ENCODE data around the gene NKAPL. TPM values are rescaled to one million over a fixed set of nuclear protein-coding genes. Genes with fewer than 3 reads are reported as not detected.

NKAPL gene
- total RNA-seq, 1 experiment from 2014 or later = not detected

- in situ Hi-C loops (cut with HindIII; ENCODE audit: low pct_unique_long_range_greater_than_20kb, low sequenced_read_pairs) = no loop called here
- DNase-seq (ENCODE audit: low read depth) = no peak
These were observed 19.5 kb upstream of the NKAPL start for GRCh38 chr6:28239636-28240035.

DNA sequence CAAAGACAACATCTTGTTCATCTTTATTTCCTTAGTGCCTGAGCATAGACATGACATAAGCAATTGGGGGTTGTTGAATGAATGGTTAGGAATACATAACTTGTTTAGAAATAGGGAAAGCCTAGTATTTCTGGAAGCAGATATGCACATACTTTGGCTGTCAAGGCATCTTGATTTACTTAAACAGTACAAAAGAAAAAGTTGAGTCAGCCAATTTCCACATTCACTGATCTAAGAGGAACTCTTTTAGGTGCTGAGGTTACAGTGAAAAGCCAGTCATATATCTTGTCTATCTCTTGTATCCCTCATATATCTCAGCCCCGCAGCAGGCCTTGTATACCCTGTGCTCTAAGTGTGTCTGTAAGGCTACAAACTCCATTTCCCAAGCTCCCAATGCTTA is 18.6 kb upstream of the NKAPL start:
- in situ Hi-C loops (cut with HindIII; ENCODE audit: low pct_unique_long_range_greater_than_20kb, low sequenced_read_pairs) = no loop called here

DNA sequence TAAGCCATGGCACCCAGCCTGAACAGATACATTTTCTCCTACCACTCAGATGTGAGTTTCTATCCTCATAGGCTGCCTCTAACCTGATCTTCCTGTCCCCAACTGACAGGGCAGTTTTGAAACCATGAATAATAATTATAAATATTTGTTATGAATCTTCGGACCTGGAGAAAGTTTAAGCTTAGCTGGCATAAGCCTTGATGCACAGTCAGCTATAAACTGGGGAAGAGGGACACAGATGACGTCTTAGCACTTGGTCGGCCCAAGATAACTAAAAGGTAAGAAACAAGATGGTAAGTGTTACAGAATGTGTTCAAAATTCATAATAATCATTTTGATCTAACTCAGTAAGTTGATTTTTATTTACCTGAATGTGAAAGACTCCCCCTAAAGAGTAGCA is 15.2 kb upstream of the NKAPL start:
- in situ Hi-C loops (cut with HindIII; ENCODE audit: low pct_unique_long_range_greater_than_20kb, low sequenced_read_pairs) = no loop called here
- DNase-seq (ENCODE audit: low read depth) = no peak

More for the DNA sequence above, 18.6 kb upstream of the NKAPL start:
- DNase-seq (ENCODE audit: low read depth) = no peak

GRCh38 chr6:28245206-28245941 is 13.7 kb upstream of the NKAPL start:
- no peak for DNase-seq (ENCODE audit: low read depth)
- in situ Hi-C loops (cut with HindIII; ENCODE audit: low pct_unique_long_range_greater_than_20kb, low sequenced_read_pairs) = no loop called here

DNA sequence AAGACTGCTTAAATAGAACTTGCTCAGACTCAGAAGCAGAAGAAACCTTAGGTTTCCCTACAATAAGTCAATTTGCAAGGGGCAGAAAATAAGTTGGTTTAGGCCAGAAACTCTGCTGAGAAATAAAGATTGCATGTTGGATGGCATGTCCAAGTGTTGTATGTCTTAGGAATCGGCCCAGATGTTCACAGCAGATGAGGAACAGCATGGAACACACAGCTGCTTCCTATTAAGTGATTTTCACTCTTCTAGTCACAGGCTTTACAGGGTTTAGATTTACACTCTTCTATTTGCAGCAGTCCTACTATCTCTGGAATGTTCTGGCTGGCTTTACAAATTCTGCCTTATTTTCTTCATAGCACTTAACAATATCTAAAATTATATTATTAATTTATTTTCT is 10.2 kb upstream of the NKAPL start:
- DNase-seq (ENCODE audit: low read depth) = no peak
- in situ Hi-C loops (cut with HindIII; ENCODE audit: low pct_unique_long_range_greater_than_20kb, low sequenced_read_pairs) = no loop called here

- in situ Hi-C loops (cut with HindIII; ENCODE audit: low pct_unique_long_range_greater_than_20kb, low sequenced_read_pairs) = no loop called here
- DNase-seq (ENCODE audit: low read depth) = no peak
These were observed 8.3 kb upstream of the NKAPL start for GRCh38 chr6:28250747-28251146.

GRCh38 chr6:28251661-28252008 is 7.5 kb upstream of the NKAPL start:
- in situ Hi-C loops (cut with HindIII; ENCODE audit: low pct_unique_long_range_greater_than_20kb, low sequenced_read_pairs) = no loop called here
- no peak for DNase-seq (ENCODE audit: low read depth)

DNA sequence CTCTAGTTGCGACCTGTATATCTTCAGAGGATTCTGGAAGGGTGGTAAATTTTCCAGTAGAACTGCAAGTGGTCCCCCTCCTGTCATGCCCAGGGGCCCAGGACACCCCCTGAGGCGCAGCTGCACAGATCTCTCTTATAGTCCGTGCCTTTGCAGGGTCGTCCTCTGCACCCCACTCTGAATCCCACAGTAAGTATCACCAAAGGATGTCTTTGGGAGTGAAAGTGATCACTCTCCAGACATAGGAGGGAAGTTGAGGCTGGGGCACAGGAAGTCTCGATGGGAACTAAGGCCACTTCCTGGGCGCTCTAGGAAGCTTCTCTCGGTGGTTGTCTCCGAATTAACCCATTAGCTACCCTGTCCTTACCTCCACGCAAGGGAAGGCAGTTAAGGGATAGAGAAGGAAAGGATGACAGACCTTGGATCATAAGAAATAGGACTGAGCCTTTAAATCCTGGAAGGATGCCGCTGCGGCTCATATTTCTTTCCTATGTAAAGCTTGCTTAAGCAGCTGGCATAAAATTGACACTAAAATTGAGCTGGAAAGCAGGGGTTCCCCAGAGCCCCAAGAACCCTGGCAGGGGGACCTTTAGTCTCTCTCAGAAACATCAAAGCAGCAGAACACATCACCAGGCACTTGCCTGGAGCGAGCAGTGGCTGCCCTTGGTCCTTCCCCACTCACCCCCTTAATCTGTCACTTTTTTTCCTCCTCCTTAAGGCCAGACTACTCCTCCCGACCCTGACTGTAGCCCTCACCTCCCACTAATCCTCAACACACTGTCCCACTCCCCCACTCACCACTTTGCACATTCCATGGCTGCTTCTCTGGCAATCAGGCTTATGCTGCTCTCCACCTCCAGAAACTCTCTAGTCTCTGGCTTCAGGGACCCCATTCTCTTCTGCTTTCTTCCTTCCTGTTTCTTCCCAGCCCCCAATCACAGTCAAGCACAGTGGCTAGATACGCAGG is 6.8 kb upstream of the NKAPL start, which contains the start of gene ZKSCAN4:
TSS of gene ZKSCAN4 (minus strand) at position 261 of the 967 bp plus-strand sequence. CDS start 289 bp downstream, outside the sequence.
- in situ Hi-C loops (cut with HindIII; ENCODE audit: low pct_unique_long_range_greater_than_20kb, low sequenced_read_pairs) = no loop called here
- DNase-seq (ENCODE audit: low read depth) = peak; percentile 78

- no peak for DNase-seq (ENCODE audit: low read depth)
- in situ Hi-C loops (cut with HindIII; ENCODE audit: low pct_unique_long_range_greater_than_20kb, low sequenced_read_pairs) = no loop called here
These were observed 5.0 kb upstream of the NKAPL start for GRCh38 chr6:28254121-28254519.

GRCh38 chr6:28257042-28257441 is 2.1 kb upstream of the NKAPL start:
- no peak for DNase-seq (ENCODE audit: low read depth)
- in situ Hi-C loops (cut with HindIII; ENCODE audit: low pct_unique_long_range_greater_than_20kb, low sequenced_read_pairs) = no loop called here

GRCh38 chr6:28263922-28264321 is 4.8 kb downstream of the NKAPL start:
- DNase-seq (ENCODE audit: low read depth) = no peak
- in situ Hi-C loops (cut with HindIII; ENCODE audit: low pct_unique_long_range_greater_than_20kb, low sequenced_read_pairs) = no loop called here

DNA sequence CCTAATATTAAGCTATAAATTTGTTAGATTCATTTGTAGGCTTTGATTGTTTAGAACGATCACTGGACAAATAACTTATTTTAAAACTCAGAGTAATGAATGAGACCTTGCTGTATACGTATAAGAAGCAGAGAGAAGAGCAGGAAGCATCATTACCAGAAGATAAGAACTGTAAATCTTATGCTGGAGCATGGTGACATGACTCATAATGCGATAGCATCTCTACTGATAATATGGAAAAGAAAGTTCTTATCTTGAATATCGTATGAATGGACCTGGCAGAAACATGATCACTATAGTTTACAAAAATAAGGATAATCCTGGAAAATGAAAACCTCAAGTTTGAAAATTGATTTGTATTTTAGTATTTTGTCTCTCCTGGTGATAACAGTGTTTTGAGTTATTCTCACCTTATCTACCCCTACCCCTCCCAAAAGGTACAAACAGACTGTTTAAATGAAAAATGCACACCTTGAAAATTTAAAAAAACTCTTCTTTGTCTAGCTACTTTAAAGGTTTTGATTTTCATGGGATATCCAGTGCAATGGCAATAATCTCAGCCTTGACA is 5.8 kb downstream of the NKAPL start:
- in situ Hi-C loops (cut with HindIII; ENCODE audit: low pct_unique_long_range_greater_than_20kb, low sequenced_read_pairs) = no loop called here
- no peak for DNase-seq (ENCODE audit: low read depth)

GRCh38 chr6:28266563-28266961 is 7.5 kb downstream of the NKAPL start:
- no peak for DNase-seq (ENCODE audit: low read depth)
- in situ Hi-C loops (cut with HindIII; ENCODE audit: low pct_unique_long_range_greater_than_20kb, low sequenced_read_pairs) = no loop called here

- DNase-seq (ENCODE audit: low read depth) = peak; percentile 91
- in situ Hi-C loops (cut with HindIII; ENCODE audit: low pct_unique_long_range_greater_than_20kb, low sequenced_read_pairs) = no loop called here
These were observed 8.0 kb downstream of the NKAPL start, which contains the start of gene ZSCAN26 for GRCh38 chr6:28266962-28267694. Gene ZSCAN26, plus strand, starts transcription at chr6:28267143. Its CDS starts 4,777 bp downstream, at chr6:28271920.

DNA sequence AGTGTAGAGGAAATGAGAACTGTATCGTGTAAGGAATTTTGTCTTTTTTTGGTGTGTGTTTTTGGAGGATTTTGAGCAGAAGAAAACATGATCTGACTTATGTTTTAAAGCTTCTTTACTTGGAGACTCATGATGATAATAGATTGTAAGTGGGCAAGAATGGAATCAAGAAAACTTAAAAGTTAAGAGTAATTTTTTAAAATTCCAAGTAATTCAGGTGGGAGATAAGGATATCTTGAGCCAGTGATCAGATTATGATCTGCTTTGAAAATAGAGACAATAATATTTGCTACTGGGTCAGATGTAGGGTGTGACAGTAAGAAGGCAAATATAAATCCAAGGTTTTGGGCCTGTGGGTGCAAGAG is 8.6 kb downstream of the NKAPL start:
- in situ Hi-C loops (cut with HindIII; ENCODE audit: low pct_unique_long_range_greater_than_20kb, low sequenced_read_pairs) = no loop called here
- DNase-seq (ENCODE audit: low read depth) = no peak

DNA sequence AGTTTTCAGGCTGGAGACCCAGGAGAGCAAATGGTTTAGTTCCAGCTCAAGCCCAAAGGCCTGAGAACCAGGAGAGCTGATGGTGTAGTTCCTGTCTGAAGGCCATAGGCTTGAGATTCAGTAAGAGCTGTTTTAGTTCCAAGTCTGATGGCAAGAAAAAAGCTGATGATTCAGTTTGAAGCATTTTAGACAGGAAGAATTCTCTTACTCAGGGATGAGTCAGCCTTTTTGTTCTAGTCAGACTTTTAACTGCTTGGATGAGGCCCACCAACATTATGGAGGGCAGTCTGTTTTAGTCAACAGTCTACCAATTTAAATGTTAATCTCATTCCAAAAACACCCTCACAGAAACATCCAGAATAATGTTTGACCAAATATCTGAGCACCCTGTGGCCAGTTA is 10.4 kb downstream of the NKAPL start:
- in situ Hi-C loops (cut with HindIII; ENCODE audit: low pct_unique_long_range_greater_than_20kb, low sequenced_read_pairs) = no loop called here
- peak; percentile 47 for DNase-seq (ENCODE audit: low read depth)

DNA sequence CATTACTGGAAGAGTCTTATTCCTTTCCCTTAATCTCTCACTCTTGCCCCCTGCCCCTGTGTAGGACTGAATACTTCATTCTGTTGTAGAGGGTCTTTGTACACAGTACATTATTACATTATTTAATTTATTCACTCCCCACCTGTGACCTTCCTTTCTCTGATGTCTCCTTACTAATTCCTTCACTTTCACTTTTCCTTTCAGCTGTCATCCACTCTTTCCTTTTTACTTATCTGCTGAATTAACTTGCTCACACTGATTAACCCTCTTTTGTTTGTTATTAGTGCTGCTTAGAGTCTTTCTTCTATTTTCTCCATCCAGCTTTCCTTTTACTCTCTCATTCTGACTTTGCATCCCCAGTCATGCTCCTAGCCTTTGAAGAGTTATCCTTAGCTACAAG is 15.8 kb downstream of the NKAPL start:
- in situ Hi-C loops (cut with HindIII; ENCODE audit: low pct_unique_long_range_greater_than_20kb, low sequenced_read_pairs) = no loop called here
- DNase-seq (ENCODE audit: low read depth) = no peak

DNA sequence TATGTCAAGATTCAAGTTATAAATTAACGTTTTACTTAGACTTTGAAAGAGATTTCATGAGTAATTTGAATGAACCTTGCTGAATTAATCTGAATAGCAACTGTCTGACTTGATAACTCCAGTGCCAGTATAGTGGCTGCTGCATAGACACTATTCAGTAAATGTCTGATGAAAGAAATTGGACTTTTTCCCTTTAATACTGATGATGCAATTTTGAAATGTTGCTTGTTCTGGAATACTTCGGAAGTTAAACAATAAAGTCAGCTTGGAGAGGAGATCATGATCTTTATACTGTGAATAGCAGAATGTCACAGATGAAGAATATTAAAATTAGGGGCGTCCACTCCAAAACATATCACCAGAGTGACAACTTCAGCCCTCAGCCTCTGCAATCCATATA is 18.6 kb downstream of the NKAPL start:
- DNase-seq (ENCODE audit: low read depth) = no peak

More for the DNA sequence above, 18.6 kb downstream of the NKAPL start:
- in situ Hi-C loops (cut with HindIII; ENCODE audit: low pct_unique_long_range_greater_than_20kb, low sequenced_read_pairs) = no loop called here

All from Caki2 (cell line).